Panc1 (cell line): ENCODE results near the gene DYNC1LI2. TPM values are rescaled to one million over a fixed set of nuclear protein-coding genes. Genes with fewer than 3 reads are reported as not detected.
"Not testable (repeated sequence)": the region's sequence is repeated elsewhere in the genome, so short reads cannot be mapped to it uniquely, and the experiment has no call there.

Experiments used
- ATAC-seq: fragments of 200-7000 bp; cut with Tn5 transposase; 2 replicates; pipeline ENCODE4 v1.9.1; 2020; ENCODE audit warnings: mild to moderate bottlenecking, moderate library complexity
- BruUV-seq: library from RNA; stranded (reverse); fragments of 400-500 nt; replicated peaks from 2 replicates; lab custom pipeline; 2021; lab: Mats Ljungman, UMichigan
- CTCF ChIA-PET: fragments of 300-600 bp; sonication (Branson Sonifier 250); formaldehyde crosslinking; loops from one replicate; lab custom pipeline; 2022; ENCODE audit warnings: antibody characterized with exemption; lab: Charles Lee
- POLR2A ChIA-PET: fragments of 300-600 bp; sonication (Branson Sonifier 250); formaldehyde crosslinking; loops from one replicate; lab custom pipeline; 2022; ENCODE audit warnings: antibody characterized with exemption; lab: Charles Lee
- DNase-seq: peaks from one replicate; pipeline ENCODE4 v3.0.0-alpha.2; 2010; ENCODE audit warnings: low read depth, low spot score
- H3K27ac ChIP-seq: 2 replicates; pipeline ENCODE4 v1.5.1; 2011; ENCODE audit warnings: mild to moderate bottlenecking, low read length, inconsistent platforms
- H3K27me3 ChIP-seq: fragments of 200-500 bp; sonication (Bioruptor generic); 2 replicates; pipeline ENCODE4 v1.6.0; 2014; ENCODE audit warnings: low read length, inconsistent platforms; ENCODE audit not compliant: control insufficient read depth, insufficient read depth
- H3K36me3 ChIP-seq: fragments of 200-500 bp; sonication (Bioruptor generic); 2 replicates; pipeline ENCODE4 v1.5.1; 2014; ENCODE audit warnings: inconsistent platforms, mild to moderate bottlenecking, low read length, moderate library complexity; ENCODE audit not compliant: control insufficient read depth, insufficient read depth
- H3K4me1 ChIP-seq: 2 replicates; pipeline ENCODE4 v1.5.1; 2011; ENCODE audit warnings: inconsistent platforms, mild to moderate bottlenecking, low read length, moderate library complexity; ENCODE audit not compliant: control insufficient read depth, insufficient read depth
- H3K4me3 ChIP-seq, 2 experiments: 2 replicates each; pipeline ENCODE4 v1.5.1; 2011 to 2012; ENCODE audit warnings: low read depth in 2 of 2, low read length in 2 of 2, mild to moderate bottlenecking in 2 of 2, inconsistent platforms in 1 of 2, moderate library complexity in 1 of 2
- H3K9me3 ChIP-seq: fragments of 200-500 bp; sonication (Bioruptor generic); 2 replicates; pipeline ENCODE4 v1.5.1; 2014; ENCODE audit warnings: low read depth, mild to moderate bottlenecking, inconsistent platforms, low read length, moderate library complexity; ENCODE audit not compliant: control insufficient read depth, insufficient read depth
- POLR2AphosphoS5 ChIP-seq: IDR thresholded peaks from 2 replicates; pipeline ENCODE4 v1.6.1; 2012; ENCODE audit warnings: mild to moderate bottlenecking, low read depth, low read length, moderate library complexity
- SIN3A ChIP-seq: IDR thresholded peaks from 2 replicates; pipeline ENCODE4 v1.6.1; 2012; ENCODE audit warnings: low read depth, mild to moderate bottlenecking, low read length, moderate library complexity, borderline replicate concordance; ENCODE audit not compliant: insufficient read depth
- TCF7L2 ChIP-seq: IDR thresholded peaks from 2 replicates; pipeline ENCODE4 v1.6.1; 2011; ENCODE audit warnings: mild to moderate bottlenecking, low read depth, low read length, inconsistent platforms
- in situ Hi-C: cut with HindIII; loops from 2 replicates; pipeline ENCODE4 v1.10.0; 2016; ENCODE audit warnings: low sequenced_read_pairs, low pct_unique_long_range_greater_than_20kb
- intact Hi-C: fragments of 100-400 bp; cut with micrococcal nuclease; formaldehyde crosslinking; loops from one replicate; pipeline ENCODE4 v1.10.0; 2022; ENCODE audit not compliant: unreplicated experiment
- total RNA-seq: library from RNA; stranded (reverse); gene quantifications from one replicate; pipeline ENCODE4 v1.2.1, GENCODE V29; 2021; ENCODE audit not compliant: unreplicated experiment
- TF ChIP-seq, protein P1 (sequence below), 2 experiments: IDR thresholded peaks; 2 replicates each; pipeline ENCODE4 v1.6.1; 2011 to 2012; ENCODE audit warnings: low read depth in 2 of 2, control low read depth in 1 of 2, low read length in 1 of 2, mild to moderate bottlenecking in 1 of 2, moderate library complexity in 1 of 2; ENCODE audit not compliant: insufficient read depth in 1 of 2
- TF ChIP-seq, protein P2 (sequence below): fragments of 450-650 bp; IDR thresholded peaks from 2 replicates; pipeline ENCODE4 v1.5.1; 2017; ENCODE audit warnings: mild to moderate bottlenecking

The DYNC1LI2 gene
- total RNA-seq, 1 experiment from 2014 or later: 103 TPM

DNA sequence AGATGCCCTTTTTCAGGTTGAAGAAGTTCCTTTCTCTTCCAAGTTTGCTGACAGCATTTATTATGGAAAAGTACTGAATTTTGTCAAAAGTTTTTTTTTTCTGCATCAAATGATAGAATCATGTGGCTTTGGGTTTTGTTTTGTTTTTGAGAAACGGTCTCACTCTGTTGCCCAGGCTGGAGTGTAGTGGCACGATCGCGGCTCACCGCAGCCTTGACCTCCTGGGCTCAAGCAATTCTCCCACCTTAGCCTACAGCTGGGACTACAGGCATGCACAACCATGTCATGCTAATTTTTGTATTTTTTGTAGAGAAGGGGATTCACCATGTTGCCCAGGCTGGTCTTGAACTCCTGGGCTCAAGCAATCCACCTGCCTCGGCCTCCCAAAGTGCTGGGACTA, 62.1 kb downstream of the DYNC1LI2 start:
- in situ Hi-C loops: no loop called here
- intact Hi-C loops: no loop called here
- DNase-seq (no peak), ATAC-seq (no peak)
- ChIA-PET POLR2A (no interaction called here), CTCF (no interaction called here)
- H3K4me1 ChIP-seq: no peaks in the 10 kb centered on the region
- TF ChIP-seq, protein P1, sequence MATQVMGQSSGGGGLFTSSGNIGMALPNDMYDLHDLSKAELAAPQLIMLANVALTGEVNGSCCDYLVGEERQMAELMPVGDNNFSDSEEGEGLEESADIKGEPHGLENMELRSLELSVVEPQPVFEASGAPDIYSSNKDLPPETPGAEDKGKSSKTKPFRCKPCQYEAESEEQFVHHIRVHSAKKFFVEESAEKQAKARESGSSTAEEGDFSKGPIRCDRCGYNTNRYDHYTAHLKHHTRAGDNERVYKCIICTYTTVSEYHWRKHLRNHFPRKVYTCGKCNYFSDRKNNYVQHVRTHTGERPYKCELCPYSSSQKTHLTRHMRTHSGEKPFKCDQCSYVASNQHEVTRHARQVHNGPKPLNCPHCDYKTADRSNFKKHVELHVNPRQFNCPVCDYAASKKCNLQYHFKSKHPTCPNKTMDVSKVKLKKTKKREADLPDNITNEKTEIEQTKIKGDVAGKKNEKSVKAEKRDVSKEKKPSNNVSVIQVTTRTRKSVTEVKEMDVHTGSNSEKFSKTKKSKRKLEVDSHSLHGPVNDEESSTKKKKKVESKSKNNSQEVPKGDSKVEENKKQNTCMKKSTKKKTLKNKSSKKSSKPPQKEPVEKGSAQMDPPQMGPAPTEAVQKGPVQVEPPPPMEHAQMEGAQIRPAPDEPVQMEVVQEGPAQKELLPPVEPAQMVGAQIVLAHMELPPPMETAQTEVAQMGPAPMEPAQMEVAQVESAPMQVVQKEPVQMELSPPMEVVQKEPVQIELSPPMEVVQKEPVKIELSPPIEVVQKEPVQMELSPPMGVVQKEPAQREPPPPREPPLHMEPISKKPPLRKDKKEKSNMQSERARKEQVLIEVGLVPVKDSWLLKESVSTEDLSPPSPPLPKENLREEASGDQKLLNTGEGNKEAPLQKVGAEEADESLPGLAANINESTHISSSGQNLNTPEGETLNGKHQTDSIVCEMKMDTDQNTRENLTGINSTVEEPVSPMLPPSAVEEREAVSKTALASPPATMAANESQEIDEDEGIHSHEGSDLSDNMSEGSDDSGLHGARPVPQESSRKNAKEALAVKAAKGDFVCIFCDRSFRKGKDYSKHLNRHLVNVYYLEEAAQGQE (IDR thresholded peaks at IDR 0.05; ENCODE audit: insufficient read depth in 1 of 2, low read depth in 2 of 2, low read length in 1 of 2): no peak
- TF ChIP-seq TCF7L2 (no peak), POLR2AphosphoS5 (no peak)
- TF ChIP-seq, protein P2, sequence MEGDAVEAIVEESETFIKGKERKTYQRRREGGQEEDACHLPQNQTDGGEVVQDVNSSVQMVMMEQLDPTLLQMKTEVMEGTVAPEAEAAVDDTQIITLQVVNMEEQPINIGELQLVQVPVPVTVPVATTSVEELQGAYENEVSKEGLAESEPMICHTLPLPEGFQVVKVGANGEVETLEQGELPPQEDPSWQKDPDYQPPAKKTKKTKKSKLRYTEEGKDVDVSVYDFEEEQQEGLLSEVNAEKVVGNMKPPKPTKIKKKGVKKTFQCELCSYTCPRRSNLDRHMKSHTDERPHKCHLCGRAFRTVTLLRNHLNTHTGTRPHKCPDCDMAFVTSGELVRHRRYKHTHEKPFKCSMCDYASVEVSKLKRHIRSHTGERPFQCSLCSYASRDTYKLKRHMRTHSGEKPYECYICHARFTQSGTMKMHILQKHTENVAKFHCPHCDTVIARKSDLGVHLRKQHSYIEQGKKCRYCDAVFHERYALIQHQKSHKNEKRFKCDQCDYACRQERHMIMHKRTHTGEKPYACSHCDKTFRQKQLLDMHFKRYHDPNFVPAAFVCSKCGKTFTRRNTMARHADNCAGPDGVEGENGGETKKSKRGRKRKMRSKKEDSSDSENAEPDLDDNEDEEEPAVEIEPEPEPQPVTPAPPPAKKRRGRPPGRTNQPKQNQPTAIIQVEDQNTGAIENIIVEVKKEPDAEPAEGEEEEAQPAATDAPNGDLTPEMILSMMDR: no peak
- no peak overlapping the region for H3K4me3 ChIP-seq
- H3K9me3 ChIP-seq: no peaks in the 10 kb centered on the region
- no TSS peak for BruUV-seq
- no peaks in the 10 kb centered on the region for H3K36me3 ChIP-seq
- no peak overlapping the region for H3K27ac ChIP-seq
- no peaks in the 10 kb centered on the region for H3K27me3 ChIP-seq

DNA sequence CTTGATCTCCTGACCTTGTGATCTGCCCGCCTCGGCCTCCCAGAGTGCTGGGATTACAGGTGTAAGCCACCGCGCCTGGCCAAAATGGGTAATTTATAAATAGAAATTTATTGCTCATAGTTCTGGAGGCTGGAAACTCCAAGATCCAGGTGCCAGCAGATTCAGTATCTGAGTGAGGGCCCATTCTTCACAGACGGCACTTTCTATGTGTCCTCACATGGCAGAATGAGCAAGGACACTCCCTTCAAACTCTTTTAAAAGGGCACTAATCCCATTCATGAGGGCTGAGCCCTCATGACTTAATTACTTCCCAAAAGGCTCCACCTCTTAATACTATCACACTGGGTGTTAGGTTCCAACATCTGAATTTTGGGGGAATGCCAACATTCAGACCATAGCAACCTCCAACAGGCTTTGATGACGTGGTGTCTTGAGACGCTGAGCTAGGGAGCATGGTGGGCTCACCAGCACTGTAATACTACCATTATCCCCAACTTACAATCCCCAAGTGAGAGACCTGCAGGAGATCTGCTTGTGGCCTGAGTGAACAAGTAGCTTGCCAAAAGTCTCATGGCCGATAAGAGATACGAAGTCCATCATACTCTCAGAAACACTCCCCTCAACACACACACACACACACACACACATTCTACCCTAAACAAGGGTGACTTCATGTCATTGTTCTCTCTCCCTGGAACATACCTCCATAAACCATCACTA, 63.3 kb downstream of the DYNC1LI2 start:
- Histone ChIP-seq H3K9me3 (no peaks in the 10 kb centered on the region), H3K4me3 (no peak overlapping the region), H3K27me3 (no peaks in the 10 kb centered on the region), H3K36me3 (no peaks in the 10 kb centered on the region), H3K27ac (no peak overlapping the region), H3K4me1 (no peaks in the 10 kb centered on the region)
- no peak for TF ChIP-seq TCF7L2
- TF ChIP-seq, protein P1 (IDR thresholded peaks at IDR 0.05; ENCODE audit: insufficient read depth in 1 of 2, low read depth in 2 of 2, low read length in 1 of 2): no peak
- TF ChIP-seq, protein P2: no peak
- no peak for TF ChIP-seq SIN3A
- no peak for TF ChIP-seq POLR2AphosphoS5
- ChIA-PET CTCF (no interaction called here), POLR2A (no interaction called here)
- intact Hi-C loops: no loop called here
- no TSS peak for BruUV-seq
- DNase-seq (no peak), ATAC-seq (no peak)
- in situ Hi-C loops: no loop called here

DNA sequence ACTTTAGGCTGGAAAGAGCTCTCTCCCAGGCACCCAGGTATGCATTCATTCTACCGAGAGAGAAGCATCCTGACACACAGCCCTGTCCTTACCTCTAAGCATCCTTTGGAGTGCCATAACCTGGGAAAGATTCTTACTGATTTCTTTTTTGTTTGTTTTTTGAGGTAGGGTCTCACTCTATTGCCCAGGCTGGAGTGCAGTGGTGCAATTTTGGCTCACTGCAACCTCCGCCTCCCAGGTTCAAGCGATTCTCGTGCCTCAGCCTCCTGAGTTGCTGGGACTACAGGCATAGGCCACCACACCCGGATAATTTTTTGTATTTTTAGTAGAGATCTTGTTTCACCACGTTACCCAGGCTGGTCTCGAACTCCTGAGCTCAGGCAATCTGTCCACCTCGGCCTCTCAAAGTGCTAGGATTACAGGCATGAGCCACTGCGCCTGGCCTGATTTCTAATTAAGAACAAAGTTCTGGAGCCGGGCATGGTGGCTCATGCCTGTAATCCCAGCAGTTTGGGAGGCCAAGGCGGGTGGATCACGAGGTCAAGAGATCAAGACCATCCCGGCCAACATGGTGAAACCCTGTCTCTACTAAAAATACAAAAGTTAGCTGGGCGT, 65.8 kb downstream of the DYNC1LI2 start:
- H3K9me3 ChIP-seq, POLR2A ChIA-PET, DNase-seq, in situ Hi-C loops, BruUV-seq, H3K27me3 ChIP-seq, H3K4me3 ChIP-seq, intact Hi-C loops, H3K27ac ChIP-seq, ATAC-seq, CTCF ChIA-PET, H3K36me3 ChIP-seq, H3K4me1 ChIP-seq: not testable (repeated sequence)
